PFSK-1 (cell line): ENCODE data around the gene MPO.

Experiments
- FOXP2 ChIP-seq: optimal IDR thresholded peaks from 2 replicates; pipeline ENCODE3; 2011; ENCODE audit warnings: borderline replicate concordance, control low read depth, inconsistent platforms; ENCODE audit not compliant: insufficient read depth; ENCODE audit errors: extremely low read length, extremely low read depth
- POLR2AphosphoS5 ChIP-seq: IDR thresholded peaks from 2 replicates; pipeline ENCODE4 v1.6.1; 2012; ENCODE audit warnings: low read depth, mild to moderate bottlenecking, control low read depth, low read length, moderate library complexity
- REST ChIP-seq, 2 experiments: IDR thresholded peaks; 2 replicates each; pipeline versions ENCODE4 v1.6.1 to v1.8.0; 2011 to 2012; ENCODE audit warnings: low read depth in 2 of 2, low read length in 2 of 2, control low read depth in 1 of 2, inconsistent platforms in 1 of 2, mild to moderate bottlenecking in 1 of 2, moderate library complexity in 1 of 2; ENCODE audit not compliant: insufficient read depth in 1 of 2
- SIN3A ChIP-seq: IDR thresholded peaks from 2 replicates; pipeline ENCODE4 v1.6.1; 2012; ENCODE audit warnings: mild to moderate bottlenecking, low read length, moderate library complexity, borderline replicate concordance; ENCODE audit not compliant: insufficient read depth
- TAF1 ChIP-seq: IDR thresholded peaks from 2 replicates; pipeline ENCODE4 v1.6.1; 2012; ENCODE audit warnings: low read length, control low read depth, borderline replicate concordance; ENCODE audit not compliant: insufficient read depth

Gene MPO

GRCh38 chr17:58327363-58328194 lies 46.8 kb upstream of the MPO start:
- TF ChIP-seq REST (IDR thresholded peaks at IDR 0.05; ENCODE audit: insufficient read depth in 1 of 2, low read depth in 2 of 2, low read length in 2 of 2) (no peak), TAF1 (no peak), FOXP2 (no peak), SIN3A (no peak), POLR2AphosphoS5 (no peak)

GRCh38 chr17:58326609-58327362 lies 46.1 kb upstream of the MPO start:
- TF ChIP-seq REST (IDR thresholded peaks at IDR 0.05; ENCODE audit: insufficient read depth in 1 of 2, low read depth in 2 of 2, low read length in 2 of 2) (no peak), SIN3A (no peak)

- TF ChIP-seq TAF1, result no peak
- no peak for TF ChIP-seq SIN3A
- no peak for TF ChIP-seq FOXP2
- TF ChIP-seq POLR2AphosphoS5, result no peak
- no peak for TF ChIP-seq REST (IDR thresholded peaks at IDR 0.05; ENCODE audit: insufficient read depth in 1 of 2, low read depth in 2 of 2, low read length in 2 of 2)
Observed at GRCh38 chr17:58325976-58326468, 45.3 kb upstream of the MPO start.

- TF ChIP-seq POLR2AphosphoS5, result no peak
Observed at GRCh38 chr17:58325289-58325726, 44.6 kb upstream of the MPO start.

- TF ChIP-seq TAF1 (no peak), REST (IDR thresholded peaks at IDR 0.05; ENCODE audit: insufficient read depth in 1 of 2, low read depth in 2 of 2, low read length in 2 of 2) (no peak), POLR2AphosphoS5 (no peak), SIN3A (no peak), FOXP2 (no peak)
Observed at GRCh38 chr17:58324409-58325288, 43.9 kb upstream of the MPO start.
